HEK293 (cell line): ENCODE measurements around the gene SMIM7.

Source experiments
- BCL11B ChIP-seq: fragments of 450-650 bp; formaldehyde crosslinking; IDR thresholded peaks from 2 replicates; pipeline ENCODE4 v1.5.1; 2016; ENCODE audit warnings: low read depth, missing biosample characterization, missing genetic modification characterization
- IKZF3 ChIP-seq: fragments of 450-650 bp; IDR thresholded peaks from 2 replicates; pipeline ENCODE4 v1.5.0; 2018; ENCODE audit warnings: missing biosample characterization, mild to moderate bottlenecking, missing genetic modification characterization, moderate library complexity
- KLF16 ChIP-seq: fragments of 450-650 bp; formaldehyde crosslinking; IDR thresholded peaks from 2 replicates; pipeline ENCODE4 v1.5.1; 2017; ENCODE audit warnings: missing biosample characterization, missing genetic modification characterization
- KLF8 ChIP-seq: fragments of 450-650 bp; formaldehyde crosslinking; IDR thresholded peaks from 2 replicates; pipeline ENCODE4 v1.5.1; 2016; ENCODE audit warnings: missing biosample characterization, missing genetic modification characterization
- OSR2 ChIP-seq: fragments of 450-650 bp; formaldehyde crosslinking; IDR thresholded peaks from 2 replicates; pipeline ENCODE4 v1.5.1; 2016; ENCODE audit warnings: missing biosample characterization, missing genetic modification characterization
- PRDM2 ChIP-seq: fragments of 450-650 bp; formaldehyde crosslinking; IDR thresholded peaks from 2 replicates; pipeline ENCODE4 v1.5.1; 2016; ENCODE audit warnings: missing biosample characterization, missing genetic modification characterization, borderline replicate concordance
- RBAK ChIP-seq: fragments of 450-650 bp; formaldehyde crosslinking; IDR thresholded peaks from 2 replicates; pipeline ENCODE4 v1.5.1; 2016; ENCODE audit warnings: missing biosample characterization, missing genetic modification characterization
- REPIN1 ChIP-seq: fragments of 450-650 bp; formaldehyde crosslinking; IDR thresholded peaks from 2 replicates; pipeline ENCODE4 v1.5.1; 2017; ENCODE audit warnings: missing biosample characterization, missing genetic modification characterization, low read depth
- SETDB1 ChIP-seq: IDR thresholded peaks from one replicate; pipeline ENCODE4 v1.6.1; 2017; ENCODE audit warnings: mild to moderate bottlenecking, low read length, moderate library complexity, mixed read lengths; ENCODE audit not compliant: insufficient read length
- SP2 ChIP-seq: fragments of 450-650 bp; formaldehyde crosslinking; IDR thresholded peaks from 2 replicates; pipeline ENCODE4 v1.5.1; 2016; ENCODE audit warnings: missing biosample characterization, missing genetic modification characterization
- TRIM28 ChIP-seq: IDR thresholded peaks from 2 replicates; pipeline ENCODE4 v1.6.1; 2011; ENCODE audit warnings: low read length, control low read depth, borderline replicate concordance
- YY1 ChIP-seq: fragments of 450-650 bp; formaldehyde crosslinking; IDR thresholded peaks from 2 replicates; pipeline ENCODE4 v1.5.1; 2018; ENCODE audit warnings: missing biosample characterization, missing genetic modification characterization
- ZBTB48 ChIP-seq: fragments of 450-650 bp; formaldehyde crosslinking; IDR thresholded peaks from 2 replicates; pipeline ENCODE4 v1.5.1; 2016; ENCODE audit warnings: missing biosample characterization, missing genetic modification characterization
- ZBTB8A ChIP-seq: fragments of 450-650 bp; formaldehyde crosslinking; IDR thresholded peaks from 2 replicates; pipeline ENCODE4 v1.5.1; 2016; ENCODE audit warnings: missing biosample characterization, missing genetic modification characterization
- ZNF169 ChIP-seq: fragments of 450-650 bp; formaldehyde crosslinking; IDR thresholded peaks from 2 replicates; pipeline ENCODE4 v1.5.1; 2016; ENCODE audit warnings: missing biosample characterization, missing genetic modification characterization
- ZNF2 ChIP-seq: fragments of 450-650 bp; formaldehyde crosslinking; IDR thresholded peaks from 2 replicates; pipeline ENCODE4 v1.5.1; 2016; ENCODE audit warnings: missing biosample characterization, missing genetic modification characterization
- ZNF391 ChIP-seq: fragments of 450-650 bp; formaldehyde crosslinking; IDR thresholded peaks from 2 replicates; pipeline ENCODE4 v1.5.1; 2016; ENCODE audit warnings: low read depth, missing biosample characterization, missing genetic modification characterization, borderline replicate concordance
- ZNF404 ChIP-seq: fragments of 450-650 bp; formaldehyde crosslinking; IDR thresholded peaks from 2 replicates; pipeline ENCODE4 v1.5.1; 2017; ENCODE audit warnings: missing biosample characterization, missing genetic modification characterization
- ZNF433 ChIP-seq: fragments of 450-650 bp; formaldehyde crosslinking; IDR thresholded peaks from 2 replicates; pipeline ENCODE4 v1.5.1; 2016; ENCODE audit warnings: missing biosample characterization, missing genetic modification characterization, low read depth
- ZNF530 ChIP-seq: fragments of 450-650 bp; formaldehyde crosslinking; IDR thresholded peaks from 2 replicates; pipeline ENCODE4 v1.5.1; 2016; ENCODE audit warnings: low read depth, missing biosample characterization, missing genetic modification characterization
- ZNF596 ChIP-seq: fragments of 450-650 bp; IDR thresholded peaks from 2 replicates; pipeline ENCODE4 v1.5.0; 2018; ENCODE audit warnings: missing biosample characterization, mild to moderate bottlenecking, missing genetic modification characterization, moderate library complexity
- ZNF830 ChIP-seq: fragments of 450-650 bp; IDR thresholded peaks from 2 replicates; pipeline ENCODE4 v1.5.0; 2018; ENCODE audit warnings: missing biosample characterization, missing genetic modification characterization, low read depth, mild to moderate bottlenecking, moderate library complexity
- TF ChIP-seq, protein P1 (sequence below): fragments of 450-650 bp; formaldehyde crosslinking; IDR thresholded peaks from 2 replicates; pipeline ENCODE4 v1.5.1; 2016; ENCODE audit warnings: missing biosample characterization, missing genetic modification characterization
- TF ChIP-seq, protein P2 (sequence below): fragments of 450-650 bp; formaldehyde crosslinking; IDR thresholded peaks from 2 replicates; pipeline ENCODE4 v1.5.1; 2017; ENCODE audit warnings: missing biosample characterization, missing genetic modification characterization
- TF ChIP-seq, protein P3 (sequence below): fragments of 450-650 bp; formaldehyde crosslinking; IDR thresholded peaks from 2 replicates; pipeline ENCODE4 v1.5.1; 2016; ENCODE audit warnings: missing biosample characterization, missing genetic modification characterization

The SMIM7 gene

DNA sequence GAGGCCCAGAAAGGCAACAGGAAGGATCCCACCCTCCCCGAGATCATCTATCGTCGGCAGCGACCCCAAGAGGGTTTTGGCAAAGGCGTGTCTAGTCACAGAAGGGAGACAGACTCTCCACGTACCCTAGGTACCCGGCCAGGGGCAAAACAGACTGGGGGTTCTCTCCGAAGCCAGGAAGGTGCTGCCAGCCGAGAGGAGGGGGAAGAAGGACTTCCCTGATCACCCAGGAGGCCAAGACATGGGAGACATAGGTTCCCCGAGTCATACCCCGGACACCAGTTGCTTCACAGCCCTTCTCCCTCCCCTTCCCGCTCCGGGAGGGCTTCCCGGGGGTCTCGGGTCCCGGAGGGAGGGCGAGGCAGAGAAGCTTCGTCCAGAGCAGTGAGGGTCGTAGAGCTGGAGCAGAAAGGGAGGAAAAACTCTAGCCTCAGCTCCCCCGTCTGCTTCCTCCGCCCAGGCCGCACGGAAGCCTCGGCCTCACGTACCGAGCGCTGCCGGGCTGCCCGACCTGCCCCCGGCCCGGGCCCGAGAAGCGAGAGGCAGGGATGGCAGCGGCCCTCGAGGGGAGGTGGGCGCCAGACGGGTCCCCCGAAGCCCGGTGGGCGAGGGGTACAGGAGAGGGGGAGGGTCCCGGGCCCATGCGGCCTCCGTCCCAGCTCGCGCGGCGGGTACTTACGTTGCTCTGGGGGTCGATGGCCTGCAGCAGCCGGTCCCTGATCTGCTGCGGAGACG lies 32.6 kb downstream of the SMIM7 start (continued):
- TF ChIP-seq, protein P1, sequence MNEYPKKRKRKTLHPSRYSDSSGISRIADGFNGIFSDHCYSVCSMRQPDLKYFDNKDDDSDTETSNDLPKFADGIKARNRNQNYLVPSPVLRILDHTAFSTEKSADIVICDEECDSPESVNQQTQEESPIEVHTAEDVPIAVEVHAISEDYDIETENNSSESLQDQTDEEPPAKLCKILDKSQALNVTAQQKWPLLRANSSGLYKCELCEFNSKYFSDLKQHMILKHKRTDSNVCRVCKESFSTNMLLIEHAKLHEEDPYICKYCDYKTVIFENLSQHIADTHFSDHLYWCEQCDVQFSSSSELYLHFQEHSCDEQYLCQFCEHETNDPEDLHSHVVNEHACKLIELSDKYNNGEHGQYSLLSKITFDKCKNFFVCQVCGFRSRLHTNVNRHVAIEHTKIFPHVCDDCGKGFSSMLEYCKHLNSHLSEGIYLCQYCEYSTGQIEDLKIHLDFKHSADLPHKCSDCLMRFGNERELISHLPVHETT (tag by site-specific recombination): no peak
- TF ChIP-seq KLF16 (tag by site-specific recombination) (0 out of 2 replicates have a peak, but pooled peaks have one; percentile 21), ZNF530 (tag by site-specific recombination) (no peak), ZNF433 (tag by site-specific recombination) (no peak), RBAK (tag by site-specific recombination) (no peak), IKZF3 (tag by site-specific recombination) (no peak), ZBTB8A (tag by site-specific recombination) (no peak), KLF8 (tag by site-specific recombination) (peak; percentile 46; the same call in 1 of the 2 replicates), SP2 (tag by site-specific recombination) (no peak), OSR2 (tag by site-specific recombination) (no peak), BCL11B (no peak), ZNF391 (peak; percentile 48; the same call in 1 of the 2 replicates), TRIM28 (no peak), ZNF830 (tag by site-specific recombination) (no peak), ZNF169 (tag by site-specific recombination) (no peak), ZNF404 (no peak), ZNF2 (peak; percentile 78), ZBTB48 (tag by site-specific recombination) (peak; percentile 30; the same call in 1 of the 2 replicates), REPIN1 (tag by site-specific recombination) (peak; percentile 53; the same call in 1 of the 2 replicates), ZNF596 (tag by site-specific recombination) (no peak), PRDM2 (0 out of 2 replicates have a peak, but pooled peaks have one; percentile 52), SETDB1 (no peak), YY1 (0 out of 2 replicates have a peak, but pooled peaks have one; percentile 22)
- TF ChIP-seq, protein P2, sequence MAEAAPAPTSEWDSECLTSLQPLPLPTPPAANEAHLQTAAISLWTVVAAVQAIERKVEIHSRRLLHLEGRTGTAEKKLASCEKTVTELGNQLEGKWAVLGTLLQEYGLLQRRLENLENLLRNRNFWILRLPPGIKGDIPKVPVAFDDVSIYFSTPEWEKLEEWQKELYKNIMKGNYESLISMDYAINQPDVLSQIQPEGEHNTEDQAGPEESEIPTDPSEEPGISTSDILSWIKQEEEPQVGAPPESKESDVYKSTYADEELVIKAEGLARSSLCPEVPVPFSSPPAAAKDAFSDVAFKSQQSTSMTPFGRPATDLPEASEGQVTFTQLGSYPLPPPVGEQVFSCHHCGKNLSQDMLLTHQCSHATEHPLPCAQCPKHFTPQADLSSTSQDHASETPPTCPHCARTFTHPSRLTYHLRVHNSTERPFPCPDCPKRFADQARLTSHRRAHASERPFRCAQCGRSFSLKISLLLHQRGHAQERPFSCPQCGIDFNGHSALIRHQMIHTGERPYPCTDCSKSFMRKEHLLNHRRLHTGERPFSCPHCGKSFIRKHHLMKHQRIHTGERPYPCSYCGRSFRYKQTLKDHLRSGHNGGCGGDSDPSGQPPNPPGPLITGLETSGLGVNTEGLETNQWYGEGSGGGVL: no peak
- TF ChIP-seq, protein P3, sequence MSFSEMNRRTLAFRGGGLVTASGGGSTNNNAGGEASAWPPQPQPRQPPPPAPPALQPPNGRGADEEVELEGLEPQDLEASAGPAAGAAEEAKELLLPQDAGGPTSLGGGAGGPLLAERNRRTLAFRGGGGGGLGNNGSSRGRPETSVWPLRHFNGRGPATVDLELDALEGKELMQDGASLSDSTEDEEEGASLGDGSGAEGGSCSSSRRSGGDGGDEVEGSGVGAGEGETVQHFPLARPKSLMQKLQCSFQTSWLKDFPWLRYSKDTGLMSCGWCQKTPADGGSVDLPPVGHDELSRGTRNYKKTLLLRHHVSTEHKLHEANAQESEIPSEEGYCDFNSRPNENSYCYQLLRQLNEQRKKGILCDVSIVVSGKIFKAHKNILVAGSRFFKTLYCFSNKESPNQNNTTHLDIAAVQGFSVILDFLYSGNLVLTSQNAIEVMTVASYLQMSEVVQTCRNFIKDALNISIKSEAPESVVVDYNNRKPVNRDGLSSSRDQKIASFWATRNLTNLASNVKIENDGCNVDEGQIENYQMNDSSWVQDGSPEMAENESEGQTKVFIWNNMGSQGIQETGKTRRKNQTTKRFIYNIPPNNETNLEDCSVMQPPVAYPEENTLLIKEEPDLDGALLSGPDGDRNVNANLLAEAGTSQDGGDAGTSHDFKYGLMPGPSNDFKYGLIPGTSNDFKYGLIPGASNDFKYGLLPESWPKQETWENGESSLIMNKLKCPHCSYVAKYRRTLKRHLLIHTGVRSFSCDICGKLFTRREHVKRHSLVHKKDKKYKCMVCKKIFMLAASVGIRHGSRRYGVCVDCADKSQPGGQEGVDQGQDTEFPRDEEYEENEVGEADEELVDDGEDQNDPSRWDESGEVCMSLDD (tag by site-specific recombination): 0 out of 2 replicates have a peak, but pooled peaks have one; percentile 29
